GM12891 (cell line): ENCODE data around the gene HDAC4.

Experiments
- DNase-seq: peaks from one replicate; pipeline ENCODE4 v3.0.0; 2011; ENCODE audit warnings: low spot score; ENCODE audit not compliant: insufficient read length
- FAIRE-seq: peaks from 2 replicates; lab custom pipeline; 2011; peaks lifted over from hg19 to GRCh38; lab: Jason Lieb, UNC
- PAX5 ChIP-seq: IDR thresholded peaks from 2 replicates; pipeline ENCODE4 v1.6.1; 2011; ENCODE audit warnings: low read length, moderate library complexity, mild to moderate bottlenecking; ENCODE audit not compliant: insufficient read depth, severe bottlenecking
- POLR2A ChIP-seq: IDR thresholded peaks from 2 replicates; pipeline ENCODE4 v1.6.1; 2011; ENCODE audit warnings: low read depth, low read length, control low read depth
- POLR2AphosphoS5 ChIP-seq: IDR thresholded peaks from 2 replicates; pipeline ENCODE4 v1.6.1; 2011; ENCODE audit warnings: low read depth, low read length, control low read depth
- POU2F2 ChIP-seq: IDR thresholded peaks from 2 replicates; pipeline ENCODE4 v1.6.1; 2011; ENCODE audit warnings: low read depth, mild to moderate bottlenecking, control low read depth, low read length, moderate library complexity
- SPI1 ChIP-seq: IDR thresholded peaks from 2 replicates; pipeline ENCODE4 v1.6.1; 2011; ENCODE audit warnings: low read depth, low read length, control low read depth
- TAF1 ChIP-seq: IDR thresholded peaks from 2 replicates; pipeline ENCODE4 v1.6.1; 2011; ENCODE audit warnings: low read depth, low read length, control low read depth

Gene HDAC4

GRCh38 chr2:239189711-239190131 lies 211.1 kb downstream of the HDAC4 start:
- FAIRE-seq (no peak), DNase-seq (no peak)
- no peak for TF ChIP-seq PAX5
- TF ChIP-seq SPI1 = no peak
- TF ChIP-seq POLR2A = no peak
- no peak for TF ChIP-seq TAF1
- no peak for TF ChIP-seq POU2F2
- no peak for TF ChIP-seq POLR2AphosphoS5

- no peak for DNase-seq
- FAIRE-seq = no peak
- no peak for TF ChIP-seq PAX5
- no peak for TF ChIP-seq POLR2A
- TF ChIP-seq POLR2AphosphoS5 = no peak
- no peak for TF ChIP-seq TAF1
- no peak for TF ChIP-seq SPI1
- TF ChIP-seq POU2F2 = no peak
Measured at GRCh38 chr2:239188536-239188935, 212.3 kb downstream of the HDAC4 start.

GRCh38 chr2:239187464-239188253 lies 213.2 kb downstream of the HDAC4 start:
- DNase-seq = no peak

GRCh38 chr2:239186516-239187357 lies 214.1 kb downstream of the HDAC4 start:
- FAIRE-seq = no peak
- TF ChIP-seq POLR2A = no peak
- TF ChIP-seq SPI1 = no peak
- TF ChIP-seq POU2F2 = no peak
- TF ChIP-seq POLR2AphosphoS5 = no peak
- TF ChIP-seq TAF1 = no peak
- TF ChIP-seq PAX5 = no peak
- no peak for DNase-seq

More at GRCh38 chr2:239187464-239188253, 213.2 kb downstream of the HDAC4 start:
- no peak for FAIRE-seq
- TF ChIP-seq PAX5 = no peak
- TF ChIP-seq SPI1 = no peak
- no peak for TF ChIP-seq TAF1
- no peak for TF ChIP-seq POLR2AphosphoS5
- no peak for TF ChIP-seq POLR2A
- no peak for TF ChIP-seq POU2F2

- FAIRE-seq = no peak
- TF ChIP-seq SPI1 (no peak), POU2F2 (no peak), POLR2A (no peak), POLR2AphosphoS5 (no peak)
- DNase-seq = no peak
Measured at GRCh38 chr2:239184968-239185903, 215.6 kb downstream of the HDAC4 start.

- no peak for FAIRE-seq
- TF ChIP-seq SPI1 (no peak), POLR2A (no peak), POLR2AphosphoS5 (no peak), PAX5 (no peak), TAF1 (no peak), POU2F2 (no peak)
- DNase-seq = no peak
Measured at GRCh38 chr2:239184179-239184578, 216.6 kb downstream of the HDAC4 start.

GRCh38 chr2:239182981-239183791 lies 217.6 kb downstream of the HDAC4 start:
- no peak for TF ChIP-seq POLR2A
- no peak for TF ChIP-seq TAF1
- TF ChIP-seq POU2F2 = no peak
- TF ChIP-seq SPI1 = no peak
- no peak for TF ChIP-seq POLR2AphosphoS5
- TF ChIP-seq PAX5 = no peak
- no peak for DNase-seq
- FAIRE-seq = no peak

GRCh38 chr2:239181903-239182581 lies 218.8 kb downstream of the HDAC4 start:
- no peak for DNase-seq
- no peak for FAIRE-seq
- TF ChIP-seq POLR2AphosphoS5 (no peak), PAX5 (no peak), POLR2A (no peak), POU2F2 (no peak), TAF1 (no peak), SPI1 (no peak)
